ENCODE measurements around the gene TSC1. TPM values are rescaled to one million over a fixed set of nuclear protein-coding genes. Genes with fewer than 3 reads are reported as not detected.

Gene TSC1
- total and polyA plus RNA-seq, 10 of the 15 experiments (the other 5 are each of a cell fraction or from before 2014, with no cell fraction given), result 4.0 to 48.0 (median 14.9) TPM

DNA sequence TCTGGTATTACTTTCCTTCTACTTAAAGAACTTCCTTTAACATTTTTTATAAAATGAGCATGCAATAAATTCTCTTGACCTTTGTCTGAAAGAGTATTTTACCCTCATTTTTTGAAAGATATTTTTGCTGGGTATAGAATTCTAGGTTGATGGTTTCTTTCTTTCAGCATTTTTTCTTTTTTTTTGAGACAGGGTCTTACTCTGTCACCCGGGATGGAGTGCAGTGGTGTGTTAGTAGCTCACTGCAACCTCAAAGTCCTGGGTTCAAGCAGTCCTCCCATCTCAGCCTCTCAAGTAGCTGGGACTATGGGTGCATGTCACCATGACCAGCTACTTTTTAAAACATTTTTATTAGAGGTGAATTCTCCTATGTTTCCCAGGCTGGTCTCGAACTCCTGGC lies 10.7 kb upstream of the TSC1 start:
- ChIA-PET CTCF (no interaction called here), POLR2A (no interaction called here), RAD21 (ENCODE audit: unreplicated experiment) (no interaction called here), SMC1A (ENCODE audit: uncharacterized antibody, unreplicated experiment) (no interaction called here)
- intact Hi-C loops (cut with micrococcal nuclease; ENCODE audit: unreplicated experiment), result no loop called here
- no peaks in the 10 kb centered on the region for H3K27me3 ChIP-seq (replicated peaks in 1 of 2; ENCODE audit: control insufficient read depth in 2 of 2, insufficient read depth in 2 of 2, low read length in 1 of 2)
- no peaks in the 10 kb centered on the region for H3K36me3 ChIP-seq (ENCODE audit: control insufficient read depth in 2 of 2, insufficient read depth in 2 of 2, low read length in 1 of 2)
- no peaks in the 10 kb centered on the region for H3K79me2 ChIP-seq (ENCODE audit: control insufficient read depth, insufficient read depth, low read length)
- no peak for DNase-seq (ENCODE audit: low read depth, low spot score)
- no peak overlapping the region for H3K27ac ChIP-seq (ENCODE audit: control insufficient read depth, insufficient read depth)
- no peak overlapping the region for H2AFZ ChIP-seq (ENCODE audit: control insufficient read depth, low read depth, low read length)
- H3K4me1 ChIP-seq (ENCODE audit: control insufficient read depth, insufficient read depth, low read length), result no peaks in the 10 kb centered on the region
- TF ChIP-seq NBN (IDR thresholded peaks at IDR 0.05) (no peak), HDAC2 (IDR thresholded peaks at IDR 0.05) (no peak), FOXM1 (IDR thresholded peaks at IDR 0.05; ENCODE audit: low read depth, low read length) (no peak), SREBF2 (IDR thresholded peaks at IDR 0.05; ENCODE audit: low read length) (no peak), EP300 (IDR thresholded peaks at IDR 0.05; ENCODE audit: borderline replicate concordance in 1 of 2, control insufficient read depth in 1 of 2, low read depth in 2 of 2, low read length in 2 of 2) (no peak), PAX8 (IDR thresholded peaks at IDR 0.05) (no peak), GABPA (IDR thresholded peaks at IDR 0.05; ENCODE audit: low read depth) (no peak), ATF7 (IDR thresholded peaks at IDR 0.05; ENCODE audit: low read depth) (no peak), KLF5 (IDR thresholded peaks at IDR 0.05; ENCODE audit: partially characterized antibody) (no peak), GATAD2B (conservative IDR thresholded peaks at IDR 0.05; ENCODE audit: low read depth) (no peak), PML (IDR thresholded peaks at IDR 0.05; ENCODE audit: low read length) (no peak), ZNF217 (IDR thresholded peaks at IDR 0.05) (no peak), BCL11A (IDR thresholded peaks at IDR 0.05; ENCODE audit: low read depth, low read length) (no peak), CHD4 (IDR thresholded peaks at IDR 0.05) (no peak), BHLHE40 (IDR thresholded peaks at IDR 0.05; ENCODE audit: borderline replicate concordance in 1 of 2, low read depth in 2 of 2, low read length in 1 of 2) (no peak)
- TF ChIP-seq, protein P1, sequence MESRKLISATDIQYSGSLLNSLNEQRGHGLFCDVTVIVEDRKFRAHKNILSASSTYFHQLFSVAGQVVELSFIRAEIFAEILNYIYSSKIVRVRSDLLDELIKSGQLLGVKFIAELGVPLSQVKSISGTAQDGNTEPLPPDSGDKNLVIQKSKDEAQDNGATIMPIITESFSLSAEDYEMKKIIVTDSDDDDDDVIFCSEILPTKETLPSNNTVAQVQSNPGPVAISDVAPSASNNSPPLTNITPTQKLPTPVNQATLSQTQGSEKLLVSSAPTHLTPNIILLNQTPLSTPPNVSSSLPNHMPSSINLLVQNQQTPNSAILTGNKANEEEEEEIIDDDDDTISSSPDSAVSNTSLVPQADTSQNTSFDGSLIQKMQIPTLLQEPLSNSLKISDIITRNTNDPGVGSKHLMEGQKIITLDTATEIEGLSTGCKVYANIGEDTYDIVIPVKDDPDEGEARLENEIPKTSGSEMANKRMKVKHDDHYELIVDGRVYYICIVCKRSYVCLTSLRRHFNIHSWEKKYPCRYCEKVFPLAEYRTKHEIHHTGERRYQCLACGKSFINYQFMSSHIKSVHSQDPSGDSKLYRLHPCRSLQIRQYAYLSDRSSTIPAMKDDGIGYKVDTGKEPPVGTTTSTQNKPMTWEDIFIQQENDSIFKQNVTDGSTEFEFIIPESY (IDR thresholded peaks at IDR 0.05), result no peak
- TF ChIP-seq, protein P2, sequence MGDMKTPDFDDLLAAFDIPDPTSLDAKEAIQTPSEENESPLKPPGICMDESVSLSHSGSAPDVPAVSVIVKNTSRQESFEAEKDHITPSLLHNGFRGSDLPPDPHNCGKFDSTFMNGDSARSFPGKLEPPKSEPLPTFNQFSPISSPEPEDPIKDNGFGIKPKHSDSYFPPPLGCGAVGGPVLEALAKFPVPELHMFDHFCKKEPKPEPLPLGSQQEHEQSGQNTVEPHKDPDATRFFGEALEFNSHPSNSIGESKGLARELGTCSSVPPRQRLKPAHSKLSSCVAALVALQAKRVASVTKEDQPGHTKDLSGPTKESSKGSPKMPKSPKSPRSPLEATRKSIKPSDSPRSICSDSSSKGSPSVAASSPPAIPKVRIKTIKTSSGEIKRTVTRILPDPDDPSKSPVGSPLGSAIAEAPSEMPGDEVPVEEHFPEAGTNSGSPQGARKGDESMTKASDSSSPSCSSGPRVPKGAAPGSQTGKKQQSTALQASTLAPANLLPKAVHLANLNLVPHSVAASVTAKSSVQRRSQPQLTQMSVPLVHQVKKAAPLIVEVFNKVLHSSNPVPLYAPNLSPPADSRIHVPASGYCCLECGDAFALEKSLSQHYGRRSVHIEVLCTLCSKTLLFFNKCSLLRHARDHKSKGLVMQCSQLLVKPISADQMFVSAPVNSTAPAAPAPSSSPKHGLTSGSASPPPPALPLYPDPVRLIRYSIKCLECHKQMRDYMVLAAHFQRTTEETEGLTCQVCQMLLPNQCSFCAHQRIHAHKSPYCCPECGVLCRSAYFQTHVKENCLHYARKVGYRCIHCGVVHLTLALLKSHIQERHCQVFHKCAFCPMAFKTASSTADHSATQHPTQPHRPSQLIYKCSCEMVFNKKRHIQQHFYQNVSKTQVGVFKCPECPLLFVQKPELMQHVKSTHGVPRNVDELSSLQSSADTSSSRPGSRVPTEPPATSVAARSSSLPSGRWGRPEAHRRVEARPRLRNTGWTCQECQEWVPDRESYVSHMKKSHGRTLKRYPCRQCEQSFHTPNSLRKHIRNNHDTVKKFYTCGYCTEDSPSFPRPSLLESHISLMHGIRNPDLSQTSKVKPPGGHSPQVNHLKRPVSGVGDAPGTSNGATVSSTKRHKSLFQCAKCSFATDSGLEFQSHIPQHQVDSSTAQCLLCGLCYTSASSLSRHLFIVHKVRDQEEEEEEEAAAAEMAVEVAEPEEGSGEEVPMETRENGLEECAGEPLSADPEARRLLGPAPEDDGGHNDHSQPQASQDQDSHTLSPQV (IDR thresholded peaks at IDR 0.05), result no peak
- no peak for FAIRE-seq
- H3K9me3 ChIP-seq (replicated peaks; ENCODE audit: control insufficient read depth, insufficient read depth, low read length), result peaks cover 3% of the 10 kb centered on the region; the same call in 2 of the 3 replicates
- H3K4me2 ChIP-seq (ENCODE audit: control insufficient read depth, insufficient read depth), result no peak overlapping the region
- ATAC-seq, result no peak
- 5% methylated on average over 2 of the region's 2 CpGs for WGBS (ENCODE audit: insufficient coverage, insufficient replicate concordance, low lambda C conversion rate, missing lambda C conversion rate)
- no peak overlapping the region for H3K4me3 ChIP-seq
- H4K20me1 ChIP-seq (ENCODE audit: control insufficient read depth, insufficient read depth), result no peaks in the 10 kb centered on the region
- no peak overlapping the region for H3K9ac ChIP-seq (ENCODE audit: control insufficient read depth, insufficient read depth, low read length)
- in situ Hi-C loops (cut with MboI), result no loop called here
- no TSS peak for BruUV-seq (replicated peaks)
